SK-N-SH (cell line): Measurements from ENCODE around the gene ACSL3. TPM values are rescaled to one million over a fixed set of nuclear protein-coding genes. Genes with fewer than 3 reads are reported as not detected.

Source experiments
- CTCF ChIA-PET: fragments of 300-600, 350-600 bp; formaldehyde crosslinking; extraction: SDS; loops from one replicate; lab custom pipeline; 2021; lab: Yijun Ruan, JAX
- POLR2A ChIA-PET: fragments of 350-600 bp; sonication (Branson Sonifier 250); formaldehyde crosslinking; extraction: SDS; loops from one replicate; lab custom pipeline; 2020; ENCODE audit warnings: antibody characterized with exemption, inconsistent platforms; lab: Yijun Ruan, JAX
- DNase-seq: peaks from one replicate; pipeline ENCODE4 v3.0.0; 2012
- H2AFZ ChIP-seq: fragments of 200-600 bp; sonication (generic); 2 replicates; pipeline ENCODE4 v1.8.1; 2016; ENCODE audit warnings: antibody characterized with exemption, mild to moderate bottlenecking, low read depth
- H3F3A ChIP-seq: fragments of 200-600 bp; sonication (generic); replicated peaks from 2 replicates; pipeline ENCODE3; 2016; ENCODE audit warnings: antibody characterized with exemption, mild to moderate bottlenecking; ENCODE audit not compliant: insufficient read depth
- H3K27ac ChIP-seq, 2 experiments: fragments of 200-500 bp in 1 of 2; fragments of 200-600 bp in 1 of 2; sonication (Bioruptor generic) in 1 of 2; sonication (generic), shearing (Covaris generic) in 1 of 2; 2 replicates each; pipeline versions ENCODE4 v1.5.1 to v1.6.1; 2014 to 2016; ENCODE audit warnings: low read depth in 2 of 2, inconsistent platforms in 1 of 2, low read length in 1 of 2, mild to moderate bottlenecking in 1 of 2, mixed read lengths in 1 of 2
- H3K27me3 ChIP-seq: fragments of 200-600 bp; sonication (generic), shearing (Covaris generic); 2 replicates; pipeline ENCODE4 v1.6.1; 2016; ENCODE audit warnings: mixed run types; ENCODE audit not compliant: insufficient read depth
- H3K36me3 ChIP-seq, 2 experiments: fragments of 200-500 bp in 1 of 2; fragments of 200-600 bp in 1 of 2; sonication (Bioruptor generic) in 1 of 2; sonication (generic) in 1 of 2; replicated peaks in 1 of 2; 2 replicates each; pipeline versions ENCODE3 to v1.5.1; 2014 to 2016; ENCODE audit warnings: low read length in 1 of 2, mild to moderate bottlenecking in 1 of 2; ENCODE audit not compliant: insufficient read depth in 2 of 2, control insufficient read depth in 1 of 2
- H3K4me1 ChIP-seq, 2 experiments: fragments of 200-500 bp in 1 of 2; fragments of 200-600 bp in 1 of 2; sonication (Bioruptor generic) in 1 of 2; sonication (generic), shearing (Covaris generic) in 1 of 2; 2 replicates each; pipeline versions ENCODE4 v1.5.1 to v1.6.1; 2014 to 2016; ENCODE audit warnings: low read depth in 1 of 2, low read length in 1 of 2, mixed run types in 1 of 2; ENCODE audit not compliant: insufficient read depth in 2 of 2, control insufficient read depth in 1 of 2
- H3K4me2 ChIP-seq: fragments of 200-600 bp; sonication (generic), shearing (Covaris generic); 2 replicates; pipeline ENCODE4 v1.6.1; 2017; ENCODE audit warnings: mixed run types
- H3K4me3 ChIP-seq, 2 experiments: fragments of 200-500 bp in 1 of 2; fragments of 200-600 bp in 1 of 2; sonication (Bioruptor generic) in 1 of 2; sonication (generic), shearing (Covaris generic) in 1 of 2; 2 replicates each; pipeline versions ENCODE4 v1.5.1 to v1.8.1; 2014 to 2016; ENCODE audit warnings: low read depth in 2 of 2, inconsistent platforms in 1 of 2, low read length in 1 of 2, mild to moderate bottlenecking in 1 of 2, mixed read lengths in 1 of 2, moderate library complexity in 1 of 2
- H3K79me2 ChIP-seq: fragments of 200-600 bp; sonication (generic); 2 replicates; pipeline ENCODE4 v1.8.1; 2017; ENCODE audit warnings: mild to moderate bottlenecking; ENCODE audit not compliant: insufficient read depth
- H3K9ac ChIP-seq: fragments of 200-600 bp; sonication (generic); 2 replicates; pipeline ENCODE4 v1.6.1; 2017; ENCODE audit warnings: mixed run types
- H3K9me2 ChIP-seq: fragments of 200-600 bp; sonication (generic); 2 replicates; pipeline ENCODE4 v1.6.1; 2017; ENCODE audit warnings: mixed run types
- H3K9me3 ChIP-seq: fragments of 200-600 bp; sonication (generic); 2 replicates; pipeline ENCODE4 v1.6.1; 2017; ENCODE audit warnings: mixed run types, mild to moderate bottlenecking, moderate library complexity
- H4K20me1 ChIP-seq: fragments of 200-600 bp; sonication (generic); 2 replicates; pipeline ENCODE4 v1.6.1; 2017; ENCODE audit warnings: mild to moderate bottlenecking, mixed run types; ENCODE audit not compliant: insufficient read depth
- CHD2 ChIP-seq: fragments of 150-350 bp; IDR thresholded peaks from 2 replicates; pipeline ENCODE4 v1.6.1; 2018; ENCODE audit warnings: low read length; ENCODE audit not compliant: partially characterized antibody
- CTCF ChIP-seq: fragments of 200-600 bp; sonication (generic); IDR thresholded peaks from 2 replicates; pipeline ENCODE4 v1.6.1; 2017; ENCODE audit warnings: antibody characterized with exemption, mild to moderate bottlenecking, moderate library complexity
- EZH2phosphoT487 ChIP-seq: fragments of 200-600 bp; sonication (generic); IDR thresholded peaks from 2 replicates; pipeline ENCODE4 v1.6.1; 2017; ENCODE audit warnings: low read depth, mixed run types, mild to moderate bottlenecking, antibody characterized with exemption, moderate library complexity, borderline replicate concordance
- FOXJ3 ChIP-seq: sonication (generic); formaldehyde crosslinking; IDR thresholded peaks from 2 replicates; pipeline ENCODE4 v1.5.1; 2020; ENCODE audit warnings: mild to moderate bottlenecking, missing genetic modification reagents
- FOXM1 ChIP-seq: IDR thresholded peaks from 2 replicates; pipeline ENCODE4 v1.4.0; 2012; ENCODE audit warnings: low read depth, mild to moderate bottlenecking
- GABPA ChIP-seq: IDR thresholded peaks from 2 replicates; pipeline ENCODE4 v1.4.0; 2012; ENCODE audit warnings: low read depth, mild to moderate bottlenecking
- IRF3 ChIP-seq: fragments of 150-350 bp; IDR thresholded peaks from 2 replicates; pipeline ENCODE4 v1.6.1; 2016; ENCODE audit warnings: mild to moderate bottlenecking, low read depth, low read length
- MEF2A ChIP-seq: IDR thresholded peaks from 2 replicates; pipeline ENCODE4 v1.4.0; 2012; ENCODE audit warnings: low read depth, borderline replicate concordance
- NFIC ChIP-seq: IDR thresholded peaks from 2 replicates; pipeline ENCODE4 v1.4.0; 2012; ENCODE audit warnings: borderline replicate concordance
- NRF1 ChIP-seq: IDR thresholded peaks from 2 replicates; pipeline ENCODE4 v1.6.1; 2012; ENCODE audit warnings: low read depth, mild to moderate bottlenecking, low read length
- POLR2AphosphoS5 ChIP-seq: IDR thresholded peaks from 2 replicates; pipeline ENCODE4 v1.6.1; 2012; ENCODE audit warnings: low read depth, low read length
- SIN3A ChIP-seq: IDR thresholded peaks from 2 replicates; pipeline ENCODE4 v1.6.1; 2012; ENCODE audit warnings: low read depth, mild to moderate bottlenecking, low read length, moderate library complexity, borderline replicate concordance
- SMC3 ChIP-seq: IDR thresholded peaks from 2 replicates; pipeline ENCODE4 v1.6.1; 2012; ENCODE audit warnings: low read depth, low read length, improper control_type of control experiment
- TAF1 ChIP-seq: IDR thresholded peaks from 2 replicates; pipeline ENCODE4 v1.6.1; 2012; ENCODE audit warnings: low read depth, mild to moderate bottlenecking, low read length, moderate library complexity, borderline replicate concordance
- USF1 ChIP-seq: IDR thresholded peaks from 2 replicates; pipeline ENCODE4 v1.4.0; 2012; ENCODE audit warnings: low read depth, borderline replicate concordance
- YY1 ChIP-seq: IDR thresholded peaks from 2 replicates; pipeline ENCODE4 v1.4.0; 2012; ENCODE audit warnings: low read depth, mild to moderate bottlenecking
- ZBTB33 ChIP-seq: IDR thresholded peaks from 2 replicates; pipeline ENCODE4 v1.4.0; 2012; ENCODE audit warnings: low read depth, borderline replicate concordance
- WGBS: methylation state at CpG from one replicate; pipeline ENCODE4 v1.1.6; 2017; ENCODE audit warnings: low lambda C conversion rate; 5-methylcytosine and 5-hydroxymethylcytosine counted together
- polyA plus RNA-seq, 3 experiments: library from polyadenylated mRNA; depleted of rRNA; stranded (reverse); fragments of >200 nt; gene quantifications; 2 replicates each; pipeline ENCODE4 v1.2.3, GENCODE V29; 2012

ACSL3 gene
- polyA plus RNA-seq, 1 of the 3 experiments (the other 2 are of a cell fraction), result 15.7 TPM

DNA sequence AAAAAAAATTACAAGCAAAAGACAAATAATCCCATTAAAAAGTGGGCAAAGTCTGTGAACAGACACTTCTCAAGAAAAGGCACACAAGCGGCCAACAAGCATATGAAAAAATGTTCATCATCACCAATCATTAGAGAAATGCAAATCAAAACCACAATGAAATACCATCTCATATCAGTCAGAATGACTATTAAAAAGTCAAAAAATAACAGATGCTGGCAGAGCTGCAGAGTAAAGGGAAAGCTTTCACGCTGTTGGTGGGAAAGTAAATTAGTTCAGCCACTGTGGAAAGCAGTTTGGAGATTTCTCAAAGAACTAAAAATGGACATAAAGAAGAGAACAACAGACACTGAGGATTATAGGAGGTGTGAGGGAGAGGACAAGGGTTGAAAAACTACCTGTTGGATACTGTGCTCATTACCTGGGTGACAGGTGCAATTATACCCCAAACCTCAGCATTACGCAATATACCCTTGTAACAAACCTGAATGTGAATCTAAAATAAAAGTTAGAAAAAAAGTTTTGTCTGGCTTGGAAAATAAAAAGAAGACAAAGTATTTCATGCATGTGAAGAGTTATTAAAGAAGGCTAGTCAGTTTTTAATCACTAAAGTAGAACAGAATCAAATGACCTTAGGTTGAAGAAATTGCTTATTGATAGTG lies 8.7 kb upstream of the ACSL3 start:
- no peak for DNase-seq
- ChIA-PET CTCF (interaction anchor here (0.6 to 1.1 kb wide), 2 partner anchors 10 to 55 kb away, joined by 3 read pairs; no protein-coding TSS in a partner anchor), POLR2A (no interaction called here)
- no peak overlapping the region for H3K4me2 ChIP-seq
- no peak overlapping the region for H3K27ac ChIP-seq
- no peaks in the 10 kb centered on the region for H3K9me3 ChIP-seq
- no peak overlapping the region for H2AFZ ChIP-seq
- H3K36me3 ChIP-seq, result no peaks in the 10 kb centered on the region
- H3K4me3 ChIP-seq, result no peak overlapping the region
- H3K9ac ChIP-seq, result no peak overlapping the region
- TF ChIP-seq IRF3 (no peak), YY1 (no peak), EZH2phosphoT487 (no peak), ZBTB33 (no peak), NFIC (no peak), SIN3A (no peak), POLR2AphosphoS5 (no peak), FOXM1 (no peak), SMC3 (no peak), MEF2A (no peak), CTCF (no peak), CHD2 (no peak), FOXJ3 (CRISPR knock-in tag) (no peak), GABPA (no peak), TAF1 (no peak), USF1 (no peak), NRF1 (no peak)
- no peaks in the 10 kb centered on the region for H3K9me2 ChIP-seq
- no peaks in the 10 kb centered on the region for H3K27me3 ChIP-seq
- H3F3A ChIP-seq, result no peaks in the 10 kb centered on the region
- 90% methylated on average over 3 of the region's 3 CpGs for WGBS
- no peaks in the 10 kb centered on the region for H3K79me2 ChIP-seq
- no peaks in the 10 kb centered on the region for H4K20me1 ChIP-seq
- no peaks in the 10 kb centered on the region for H3K4me1 ChIP-seq
